B cell (primary cell): ENCODE data around the gene TSHZ1. TPM values are rescaled to one million over a fixed set of nuclear protein-coding genes. Genes with fewer than 3 reads are reported as not detected.

ENCODE experiments used
- ATAC-seq: fragments of 200-7000 bp; cut with Tn5 transposase; one replicate; pipeline ENCODE4 v1.10.0; 2021; ENCODE audit warnings: low read depth, mild to moderate bottlenecking, moderate number of reproducible peaks, moderate library complexity
- CTCF ChIA-PET: fragments of 350-600 bp; sonication (Branson Sonifier 250); formaldehyde crosslinking; loops from one replicate; lab custom pipeline; 2021; ENCODE audit warnings: antibody characterized with exemption, inconsistent platforms; lab: Charles Lee
- POLR2A ChIA-PET: fragments of 350-600 bp; sonication (Branson Sonifier 250); formaldehyde crosslinking; loops from one replicate; lab custom pipeline; 2021; ENCODE audit warnings: antibody characterized with exemption; lab: Charles Lee
- DNase-seq: peaks from one replicate; pipeline ENCODE4 v3.0.0; 2013
- H2AFZ ChIP-seq: 2 replicates; pipeline ENCODE4 v1.6.1; 2012; ENCODE audit warnings: mild to moderate bottlenecking, low read depth, low read length; ENCODE audit not compliant: insufficient read depth, poor library complexity, severe bottlenecking
- H3K27ac ChIP-seq, 2 donors: 1 replicate in 1 of 2; 2 replicates in 1 of 2; pipeline ENCODE4 v1.5.1; 2012 to 2013; ENCODE audit warnings: low read length in 2 of 2, mild to moderate bottlenecking in 2 of 2, moderate library complexity in 1 of 2
- H3K27me3 ChIP-seq, 4 experiments: fragments of 200-600 bp in 1 of 4; sonication (generic) in 1 of 4; replicated peaks in 1 of 4; 1 replicate in 2 of 4; 2 replicates in 2 of 4; pipeline versions ENCODE4 v1.6.1 to v1.7.0; 2013 to 2016; ENCODE audit warnings: low read length in 3 of 4, mild to moderate bottlenecking in 2 of 4, mixed read lengths in 1 of 4, moderate library complexity in 1 of 4; ENCODE audit not compliant: insufficient read depth in 4 of 4, control insufficient read depth in 3 of 4; ENCODE audit errors: control extremely low read depth in 1 of 4
- H3K36me3 ChIP-seq, 2 experiments: replicated peaks in 1 of 2; 1 replicate in 1 of 2; 2 replicates in 1 of 2; pipeline versions ENCODE4 v1.6.1 to v1.7.1; 2013; ENCODE audit warnings: low read length in 1 of 2; ENCODE audit not compliant: insufficient read depth in 2 of 2, control insufficient read depth in 1 of 2; ENCODE audit errors: control extremely low read depth in 1 of 2, extremely low read depth in 1 of 2
- H3K4me1 ChIP-seq, 2 donors: fragments of 200-600 bp in 1 of 2; sonication (generic) in 1 of 2; 1 replicate in 1 of 2; 2 replicates in 1 of 2; pipeline versions ENCODE4 v1.5.1 to v1.6.1; 2013 to 2017; ENCODE audit warnings: low read length in 2 of 2; ENCODE audit not compliant: control insufficient read depth in 2 of 2, insufficient read depth in 2 of 2
- H3K4me2 ChIP-seq: replicated peaks from 2 replicates; pipeline ENCODE3; 2012; ENCODE audit warnings: mild to moderate bottlenecking, low read depth, low read length; ENCODE audit not compliant: poor library complexity, severe bottlenecking
- H3K4me3 ChIP-seq, 5 experiments: fragments of 200-600 bp in 1 of 5; sonication (generic) in 1 of 5; 1 replicate in 3 of 5; 2 replicates in 2 of 5; pipeline versions ENCODE4 v1.5.1 to v1.7.0; 2011 to 2016; ENCODE audit warnings: low read length in 4 of 5, mild to moderate bottlenecking in 4 of 5, low read depth in 2 of 5, control low read depth in 1 of 5, moderate library complexity in 1 of 5; ENCODE audit not compliant: insufficient read depth in 1 of 5; ENCODE audit errors: control extremely low read depth in 1 of 5, extremely low read depth in 1 of 5
- H3K79me2 ChIP-seq: fragments of 200-600 bp; sonication (generic); one replicate; pipeline ENCODE4 v1.6.0; 2016; ENCODE audit warnings: low read length; ENCODE audit not compliant: control insufficient read depth, insufficient read depth
- H3K9ac ChIP-seq: fragments of 200-600 bp; sonication (generic); 2 replicates; pipeline ENCODE4 v1.6.1; 2017; ENCODE audit warnings: mild to moderate bottlenecking, low read length, moderate library complexity
- H3K9me3 ChIP-seq, 3 donors: one replicate each; pipeline versions ENCODE4 v1.6.1 to v1.7.1; 2013; ENCODE audit warnings: low read length in 2 of 3; ENCODE audit not compliant: control insufficient read depth in 2 of 3, insufficient read depth in 1 of 3; ENCODE audit errors: control extremely low read depth in 1 of 3
- H4K20me1 ChIP-seq: 2 replicates; pipeline ENCODE4 v1.6.0; 2012; ENCODE audit warnings: mild to moderate bottlenecking, low read length; ENCODE audit not compliant: insufficient read depth, control insufficient read depth, poor library complexity, severe bottlenecking
- H3K27ac Mint-ChIP-seq: one replicate; pipeline ENCODE4 v1.8.0; 2021; ENCODE audit warnings: mixed read lengths
- H3K27me3 Mint-ChIP-seq: one replicate; pipeline ENCODE4 v1.8.0; 2021; ENCODE audit warnings: mixed read lengths
- H3K4me1 Mint-ChIP-seq: one replicate; pipeline ENCODE4 v1.8.0; 2021; ENCODE audit warnings: mixed read lengths
- H3K4me3 Mint-ChIP-seq: one replicate; pipeline ENCODE4 v1.8.0; 2021; ENCODE audit warnings: mixed read lengths
- H3K9me3 Mint-ChIP-seq: one replicate; pipeline ENCODE4 v1.8.0; 2022; ENCODE audit warnings: mixed read lengths; ENCODE audit not compliant: insufficient read depth
- EZH2 ChIP-seq: IDR thresholded peaks from 2 replicates; pipeline ENCODE4 v1.6.1; 2012; ENCODE audit warnings: borderline replicate concordance, low read depth, mild to moderate bottlenecking, moderate library complexity, low read length; ENCODE audit not compliant: insufficient read depth, poor library complexity, severe bottlenecking
- WGBS: methylation state at CpG from one replicate; pipeline ENCODE4 v1.1.5; 2013; ENCODE audit warnings: missing lambda C conversion rate; ENCODE audit not compliant: insufficient coverage; 5-methylcytosine and 5-hydroxymethylcytosine counted together
- intact Hi-C: fragments of 100-400 bp; cut with micrococcal nuclease; formaldehyde crosslinking; loops from one replicate; pipeline ENCODE4 v1.10.0; 2022
- polyA plus RNA-seq: library from polyadenylated mRNA; depleted of rRNA; stranded (reverse); fragments of >200 nt; gene quantifications from 2 replicates; pipeline ENCODE4 v1.2.3, GENCODE V29; 2012
- total RNA-seq, 2 donors: library from RNA; stranded (reverse); fragments of 120-200 nt in 1 of 2; gene quantifications; 1 replicate in 1 of 2; 2 replicates in 1 of 2; pipeline versions ENCODE4 v1.2.3 to v1.2.4, GENCODE V29; 2013 to 2022
- TF ChIP-seq, protein P1 (sequence below): fragments of 200-600 bp; IDR thresholded peaks from one replicate; pipeline ENCODE4 v1.8.0; 2022; ENCODE audit warnings: antibody characterized with exemption, mild to moderate bottlenecking

Gene TSHZ1
- total and polyA plus RNA-seq, 2 donors (not counting 1 experiment from before 2014, with no cell fraction given): 5.3 to 9.8 TPM

DNA sequence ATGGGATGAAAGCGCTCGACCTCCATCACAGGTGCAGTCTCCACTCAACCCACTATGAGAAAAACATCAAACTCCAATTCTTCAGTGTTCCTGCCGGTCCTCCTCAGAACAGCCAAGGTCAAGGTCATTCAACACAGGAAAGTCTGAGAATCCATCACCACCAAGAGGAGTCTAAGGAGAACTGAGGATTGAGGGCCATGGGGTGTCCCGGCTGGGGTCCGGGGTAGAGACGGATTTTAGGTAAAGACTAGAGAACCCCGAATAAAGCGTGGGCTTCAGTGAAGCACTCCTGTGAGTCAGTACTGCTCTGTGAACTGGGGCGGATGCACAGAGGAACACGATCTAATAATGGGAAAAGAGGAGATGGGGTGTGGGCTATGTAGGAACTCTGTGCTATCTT lies 43.5 kb upstream of the TSHZ1 start:
- Histone ChIP-seq H3K4me2 (no peak overlapping the region), H3K4me1 (no peaks in the 10 kb centered on the region), H3K27me3 (peaks cover 0 to 4% (median 0%) of the 10 kb centered on the region in 4 experiments), H4K20me1 (no peaks in the 10 kb centered on the region), H3K27ac (no peak overlapping the region), H3K79me2 (no peaks in the 10 kb centered on the region), H3K9me3 (peaks cover 0 to 7% (median 0%) of the 10 kb centered on the region in 3 donors), H3K36me3 (no peaks in the 10 kb centered on the region), H2AFZ (no peak overlapping the region), H3K9ac (no peak overlapping the region), H3K4me3 (no peak overlapping the region)
- CTCF ChIA-PET: no interaction called here
- H3K9me3 Mint-ChIP-seq: no peaks in the 10 kb centered on the region
- H3K4me3 Mint-ChIP-seq: no peak overlapping the region
- no peak for DNase-seq
- 97% methylated on average over 5 of the region's 10 CpGs for WGBS
- TF ChIP-seq, protein P1, sequence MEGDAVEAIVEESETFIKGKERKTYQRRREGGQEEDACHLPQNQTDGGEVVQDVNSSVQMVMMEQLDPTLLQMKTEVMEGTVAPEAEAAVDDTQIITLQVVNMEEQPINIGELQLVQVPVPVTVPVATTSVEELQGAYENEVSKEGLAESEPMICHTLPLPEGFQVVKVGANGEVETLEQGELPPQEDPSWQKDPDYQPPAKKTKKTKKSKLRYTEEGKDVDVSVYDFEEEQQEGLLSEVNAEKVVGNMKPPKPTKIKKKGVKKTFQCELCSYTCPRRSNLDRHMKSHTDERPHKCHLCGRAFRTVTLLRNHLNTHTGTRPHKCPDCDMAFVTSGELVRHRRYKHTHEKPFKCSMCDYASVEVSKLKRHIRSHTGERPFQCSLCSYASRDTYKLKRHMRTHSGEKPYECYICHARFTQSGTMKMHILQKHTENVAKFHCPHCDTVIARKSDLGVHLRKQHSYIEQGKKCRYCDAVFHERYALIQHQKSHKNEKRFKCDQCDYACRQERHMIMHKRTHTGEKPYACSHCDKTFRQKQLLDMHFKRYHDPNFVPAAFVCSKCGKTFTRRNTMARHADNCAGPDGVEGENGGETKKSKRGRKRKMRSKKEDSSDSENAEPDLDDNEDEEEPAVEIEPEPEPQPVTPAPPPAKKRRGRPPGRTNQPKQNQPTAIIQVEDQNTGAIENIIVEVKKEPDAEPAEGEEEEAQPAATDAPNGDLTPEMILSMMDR: no peak
- TF ChIP-seq EZH2: no peak
- no peak for ATAC-seq
- peaks cover 10% of the 10 kb centered on the region for H3K27me3 Mint-ChIP-seq
- H3K4me1 Mint-ChIP-seq: no peaks in the 10 kb centered on the region
- intact Hi-C loops: no loop called here
- POLR2A ChIA-PET: no interaction called here
- no peak overlapping the region for H3K27ac Mint-ChIP-seq

DNA sequence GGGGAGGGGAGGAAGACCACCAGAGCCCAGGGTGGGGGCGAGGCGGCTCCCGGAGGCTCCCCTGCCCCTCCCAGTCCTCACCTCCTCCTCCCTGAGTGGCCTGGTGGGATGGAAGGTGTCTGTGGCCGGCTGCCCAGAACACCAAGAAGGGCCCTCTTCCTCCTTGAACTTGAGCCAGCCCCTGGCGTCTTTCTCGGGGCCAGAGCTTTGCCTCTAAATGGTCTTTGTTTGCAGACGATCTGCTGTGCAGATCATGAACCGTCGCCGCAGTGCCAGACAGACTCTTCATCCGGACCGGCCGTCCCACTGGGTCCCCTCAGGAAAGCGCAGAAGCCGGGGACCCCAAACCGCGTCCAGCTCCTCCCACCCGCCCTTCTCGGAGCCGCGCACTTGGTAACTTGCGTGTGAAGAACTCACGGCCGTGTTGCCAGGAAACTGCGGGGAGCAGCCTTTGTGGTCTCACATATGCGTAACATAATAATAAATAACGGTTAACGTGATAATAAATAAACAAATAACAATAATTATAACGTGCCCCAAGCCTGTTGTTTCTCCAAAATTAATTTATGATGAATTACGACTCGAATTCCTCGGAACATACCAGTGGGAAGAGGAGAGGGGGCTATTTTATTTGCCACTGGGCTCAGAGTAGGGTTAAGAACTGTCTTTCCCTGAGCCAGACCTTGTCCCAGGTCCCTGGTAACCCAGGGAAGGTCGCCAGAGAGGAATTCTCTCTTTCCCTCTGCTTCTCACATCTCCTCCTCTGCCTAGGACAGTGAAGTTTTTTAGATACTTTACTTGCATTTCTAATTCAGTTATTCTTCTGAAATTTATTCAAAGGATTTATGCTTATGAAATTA lies 42.6 kb upstream of the TSHZ1 start:
- Histone ChIP-seq H3K4me1 (peaks cover 2 to 4% of the 10 kb centered on the region in 2 donors), H2AFZ (no peak overlapping the region), H3K9me3 (peaks cover 0 to 7% (median 0%) of the 10 kb centered on the region in 3 donors), H3K27ac (no peak overlapping the region), H3K4me2 (no peak overlapping the region), H3K79me2 (no peaks in the 10 kb centered on the region), H3K9ac (no peak overlapping the region), H3K4me3 (no peak overlapping the region), H3K27me3 (peaks cover 0 to 4% (median 0%) of the 10 kb centered on the region in 4 experiments), H3K36me3 (no peaks in the 10 kb centered on the region), H4K20me1 (no peaks in the 10 kb centered on the region)
- Mint-ChIP-seq H3K27ac (no peak overlapping the region), H3K27me3 (peaks cover 10% of the 10 kb centered on the region), H3K4me3 (no peak overlapping the region), H3K9me3 (no peaks in the 10 kb centered on the region), H3K4me1 (peaks cover 5% of the 10 kb centered on the region)
- ATAC-seq (no peak), DNase-seq (no peak)
- ChIA-PET CTCF (no interaction called here), POLR2A (no interaction called here)
- TF ChIP-seq, protein P1: no peak
- no peak for TF ChIP-seq EZH2
- intact Hi-C loops: no loop called here
- 75% methylated on average over 20 of the region's 33 CpGs for WGBS
